SK-N-SH treated with all-trans-retinoic acid at 6 μM for 48 hours (cell line): ENCODE measurements around the gene TRIM65.

Experiments
- ATAC-seq: fragments of 200-7000 bp; cut with Tn5 transposase; 3 replicates; pipeline ENCODE4 v1.9.1; 2020; ENCODE audit warnings: mild to moderate bottlenecking, moderate library complexity
- ARNTL ChIP-seq: fragments of 450-650 bp; formaldehyde crosslinking; IDR thresholded peaks from 2 replicates; pipeline ENCODE4 v1.5.0; 2020; ENCODE audit warnings: low read depth, mild to moderate bottlenecking, moderate library complexity, borderline replicate concordance
- BACH2 ChIP-seq: fragments of 250-450 bp; sonication (Bioruptor Pico); IDR thresholded peaks from 2 replicates; pipeline ENCODE4 v1.9.0; 2021; ENCODE audit warnings: mild to moderate bottlenecking, borderline replicate concordance
- CREB5 ChIP-seq: fragments of 250-450 bp; sonication (Bioruptor Pico); IDR thresholded peaks from 2 replicates; pipeline ENCODE4 v1.5.1; 2020; ENCODE audit warnings: low read depth, mild to moderate bottlenecking, moderate library complexity
- CSDC2 ChIP-seq: fragments of 250-450 bp; sonication (Bioruptor Pico); IDR thresholded peaks from 2 replicates; pipeline ENCODE4 v1.5.0; 2020; ENCODE audit warnings: mild to moderate bottlenecking, moderate library complexity
- CSRNP3 ChIP-seq: fragments of 250-450 bp; sonication (Bioruptor Pico); IDR thresholded peaks from 2 replicates; pipeline ENCODE4 v1.5.1; 2021; ENCODE audit warnings: mild to moderate bottlenecking, moderate library complexity
- ESRRG ChIP-seq: fragments of 250-450 bp; sonication (Bioruptor Pico); IDR thresholded peaks from 2 replicates; pipeline ENCODE4 v1.6.1; 2021; ENCODE audit warnings: mild to moderate bottlenecking
- GLIS3 ChIP-seq: fragments of 250-450 bp; sonication (Bioruptor Pico); IDR thresholded peaks from 2 replicates; pipeline ENCODE4 v1.5.0; 2020; ENCODE audit warnings: mild to moderate bottlenecking, moderate library complexity
- ISL1 ChIP-seq: fragments of 250-450 bp; sonication (Bioruptor Pico); IDR thresholded peaks from 2 replicates; pipeline ENCODE4 v2.1.2; 2022; ENCODE audit warnings: mild to moderate bottlenecking, moderate library complexity
- OSR1 ChIP-seq: fragments of 250-450 bp; sonication (Bioruptor Pico); IDR thresholded peaks from 2 replicates; pipeline ENCODE4 v1.8.0; 2022; ENCODE audit warnings: moderate library complexity, mild to moderate bottlenecking, inconsistent platforms
- PATZ1 ChIP-seq: fragments of 250-450 bp; sonication (Bioruptor Pico); IDR thresholded peaks from 2 replicates; pipeline ENCODE4 v1.8.0; 2020; ENCODE audit warnings: mild to moderate bottlenecking, moderate library complexity, borderline replicate concordance
- POU6F1 ChIP-seq: fragments of 250-450 bp; sonication (Bioruptor Pico); IDR thresholded peaks from 2 replicates; pipeline ENCODE4 v1.8.0; 2021; ENCODE audit warnings: low read depth, mild to moderate bottlenecking, moderate library complexity, borderline replicate concordance
- PPARA ChIP-seq: fragments of 250-450 bp; sonication (Bioruptor Pico); IDR thresholded peaks from 2 replicates; pipeline ENCODE4 v1.5.0; 2020; ENCODE audit warnings: mild to moderate bottlenecking, borderline replicate concordance
- RARB ChIP-seq: fragments of 250-450 bp; sonication (Bioruptor Pico); IDR thresholded peaks from 2 replicates; pipeline ENCODE4 v1.8.0; 2021; ENCODE audit warnings: mild to moderate bottlenecking, moderate library complexity
- SNAI2 ChIP-seq: fragments of 250-450 bp; sonication (Bioruptor Pico); IDR thresholded peaks from 2 replicates; pipeline ENCODE4 v1.5.0; 2020; ENCODE audit warnings: mild to moderate bottlenecking, moderate library complexity
- TCF4 ChIP-seq: fragments of 250-450 bp; sonication (Bioruptor Pico); IDR thresholded peaks from 2 replicates; pipeline ENCODE4 v1.8.0; 2021; ENCODE audit warnings: mild to moderate bottlenecking, moderate library complexity, borderline replicate concordance
- TOX ChIP-seq: fragments of 250-450 bp; sonication (Bioruptor Pico); IDR thresholded peaks from 2 replicates; pipeline ENCODE4 v1.8.0; 2021; ENCODE audit warnings: mild to moderate bottlenecking, moderate library complexity, borderline replicate concordance
- TSHZ2 ChIP-seq: fragments of 250-450 bp; sonication (Bioruptor Pico); IDR thresholded peaks from 2 replicates; pipeline ENCODE4 v1.5.0; 2020; ENCODE audit warnings: mild to moderate bottlenecking, moderate library complexity
- ZC3H10 ChIP-seq: fragments of 250-450 bp; sonication (Bioruptor Pico); IDR thresholded peaks from 2 replicates; pipeline ENCODE4 v1.5.1; 2021; ENCODE audit warnings: mild to moderate bottlenecking, moderate library complexity
- ZFP3 ChIP-seq: fragments of 250-450 bp; sonication (Bioruptor Pico); IDR thresholded peaks from 2 replicates; pipeline ENCODE4 v1.5.0; 2020; ENCODE audit warnings: mild to moderate bottlenecking, moderate library complexity
- ZFP30 ChIP-seq: fragments of 450-650 bp; formaldehyde crosslinking; IDR thresholded peaks from 2 replicates; pipeline ENCODE4 v1.5.0; 2022; ENCODE audit warnings: mild to moderate bottlenecking, moderate library complexity
- ZNF565 ChIP-seq: fragments of 450-650 bp; formaldehyde crosslinking; conservative IDR thresholded peaks from 2 replicates; pipeline ENCODE4 v1.5.0; 2020; ENCODE audit warnings: low read depth, mild to moderate bottlenecking, moderate library complexity
- ZNF70 ChIP-seq: fragments of 450-650 bp; formaldehyde crosslinking; IDR thresholded peaks from 2 replicates; pipeline ENCODE4 v1.5.0; 2020; ENCODE audit warnings: mild to moderate bottlenecking, moderate library complexity
- ZNF8 ChIP-seq: fragments of 450-650 bp; formaldehyde crosslinking; IDR thresholded peaks from 2 replicates; pipeline ENCODE4 v1.5.0; 2020; ENCODE audit warnings: mild to moderate bottlenecking, moderate library complexity

TRIM65 gene

GRCh38 chr17:75943491-75943890, 46.7 kb upstream of the TRIM65 start:
- ATAC-seq = no peak
- TF ChIP-seq TSHZ2 = no peak
- TF ChIP-seq ZNF565 (CRISPR knock-in tag) = no peak
- TF ChIP-seq SNAI2 = no peak
- TF ChIP-seq ESRRG (CRISPR knock-in tag) = no peak
- no peak for TF ChIP-seq PPARA (CRISPR knock-in tag)
- no peak for TF ChIP-seq BACH2
- TF ChIP-seq GLIS3 (CRISPR knock-in tag) = no peak
- no peak for TF ChIP-seq ZC3H10
- no peak for TF ChIP-seq OSR1
- TF ChIP-seq ZFP3 (CRISPR knock-in tag) = no peak
- TF ChIP-seq TOX (CRISPR knock-in tag) = no peak
- no peak for TF ChIP-seq CSRNP3 (CRISPR knock-in tag)
- no peak for TF ChIP-seq ZNF8 (CRISPR knock-in tag)
- no peak for TF ChIP-seq RARB (CRISPR knock-in tag)
- TF ChIP-seq ZFP30 (CRISPR knock-in tag) = no peak
- no peak for TF ChIP-seq TCF4
- TF ChIP-seq CSDC2 (CRISPR knock-in tag) = no peak
- no peak for TF ChIP-seq ARNTL (CRISPR knock-in tag)
- no peak for TF ChIP-seq CREB5 (CRISPR knock-in tag)
- no peak for TF ChIP-seq ISL1 (CRISPR knock-in tag)

GRCh38 chr17:75942473-75942872, 45.7 kb upstream of the TRIM65 start:
- TF ChIP-seq ZNF70 (CRISPR knock-in tag) (no peak), CSRNP3 (CRISPR knock-in tag) (no peak), SNAI2 (no peak), TCF4 (no peak), PATZ1 (no peak), PPARA (CRISPR knock-in tag) (no peak), ZFP30 (CRISPR knock-in tag) (no peak)
- no peak for ATAC-seq

- no peak for ATAC-seq
- TF ChIP-seq ZNF565 (CRISPR knock-in tag) (no peak), ZFP3 (CRISPR knock-in tag) (no peak), ZFP30 (CRISPR knock-in tag) (no peak), TCF4 (no peak), ZC3H10 (no peak), PATZ1 (no peak), PPARA (CRISPR knock-in tag) (no peak), RARB (CRISPR knock-in tag) (no peak), ZNF8 (CRISPR knock-in tag) (no peak), CSRNP3 (CRISPR knock-in tag) (no peak), SNAI2 (no peak), POU6F1 (no peak), ESRRG (CRISPR knock-in tag) (no peak), TOX (CRISPR knock-in tag) (no peak), GLIS3 (CRISPR knock-in tag) (no peak)
Measured at GRCh38 chr17:75941442-75941819, 44.7 kb upstream of the TRIM65 start.
